Measurements from ENCODE around the gene ZC3H7A.

The ZC3H7A gene

DNA sequence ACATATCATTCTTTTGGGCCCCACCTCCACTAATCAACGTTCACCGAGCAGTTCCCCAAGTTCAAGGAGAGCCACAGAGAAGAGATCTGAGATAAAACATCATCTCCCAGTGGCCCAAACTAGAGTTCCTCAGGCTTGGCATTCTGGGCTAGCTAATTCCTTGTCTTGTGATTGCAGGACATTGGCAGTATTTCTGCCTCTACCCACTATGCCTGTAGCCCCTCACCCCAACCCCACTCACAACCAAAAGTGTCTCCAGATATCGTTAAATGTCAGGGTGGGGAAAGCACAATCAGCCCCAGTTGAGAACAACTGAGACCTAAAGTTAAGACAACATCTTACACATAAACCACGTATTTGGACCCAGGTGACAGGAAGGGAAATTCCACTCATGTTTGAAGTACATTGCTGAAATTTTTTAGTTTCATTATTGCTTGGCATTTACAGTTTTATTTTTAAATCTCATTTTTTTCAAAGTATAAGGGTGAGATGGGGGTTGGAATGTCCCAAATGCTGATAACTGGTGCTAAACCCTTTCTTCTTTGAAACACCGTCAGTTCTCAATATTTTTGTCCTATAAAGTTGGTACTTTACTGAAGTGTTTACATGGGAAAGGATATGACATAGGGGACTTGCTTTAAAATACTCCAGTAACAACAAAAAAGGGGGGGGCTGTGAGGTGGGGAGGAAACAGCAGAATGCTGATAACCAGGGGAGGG is 13.6 kb downstream of the ZC3H7A start:
- TF ChIP-seq, protein P1, sequence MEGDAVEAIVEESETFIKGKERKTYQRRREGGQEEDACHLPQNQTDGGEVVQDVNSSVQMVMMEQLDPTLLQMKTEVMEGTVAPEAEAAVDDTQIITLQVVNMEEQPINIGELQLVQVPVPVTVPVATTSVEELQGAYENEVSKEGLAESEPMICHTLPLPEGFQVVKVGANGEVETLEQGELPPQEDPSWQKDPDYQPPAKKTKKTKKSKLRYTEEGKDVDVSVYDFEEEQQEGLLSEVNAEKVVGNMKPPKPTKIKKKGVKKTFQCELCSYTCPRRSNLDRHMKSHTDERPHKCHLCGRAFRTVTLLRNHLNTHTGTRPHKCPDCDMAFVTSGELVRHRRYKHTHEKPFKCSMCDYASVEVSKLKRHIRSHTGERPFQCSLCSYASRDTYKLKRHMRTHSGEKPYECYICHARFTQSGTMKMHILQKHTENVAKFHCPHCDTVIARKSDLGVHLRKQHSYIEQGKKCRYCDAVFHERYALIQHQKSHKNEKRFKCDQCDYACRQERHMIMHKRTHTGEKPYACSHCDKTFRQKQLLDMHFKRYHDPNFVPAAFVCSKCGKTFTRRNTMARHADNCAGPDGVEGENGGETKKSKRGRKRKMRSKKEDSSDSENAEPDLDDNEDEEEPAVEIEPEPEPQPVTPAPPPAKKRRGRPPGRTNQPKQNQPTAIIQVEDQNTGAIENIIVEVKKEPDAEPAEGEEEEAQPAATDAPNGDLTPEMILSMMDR (IDR thresholded peaks at IDR 0.05), result no peak
- no peak for TF ChIP-seq ZFX (IDR thresholded peaks at IDR 0.05; ENCODE audit: borderline replicate concordance)
- peak overlapping the region; percentile 41 for H3K27ac ChIP-seq

DNA sequence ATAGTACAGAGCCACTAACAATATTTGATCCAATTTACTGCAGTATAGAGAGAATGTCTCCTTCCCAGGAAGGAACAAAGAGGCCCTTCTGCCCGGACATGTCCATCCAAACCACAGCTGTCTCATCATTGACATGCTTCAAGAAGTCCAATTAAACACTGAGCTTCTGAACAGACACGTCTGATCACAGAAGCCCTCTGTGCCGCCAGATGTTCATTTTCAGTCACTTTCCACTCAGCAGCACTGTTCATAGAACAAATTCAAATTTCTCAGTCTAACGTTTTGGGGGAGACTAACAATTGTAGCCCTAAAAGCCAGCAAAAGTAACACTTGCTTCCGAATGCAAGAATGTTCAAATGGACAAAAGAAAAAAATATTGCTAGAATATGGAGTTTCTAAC is 15.3 kb downstream of the ZC3H7A start:
- 0 out of 2 replicates have a peak overlapping the region, but pooled peaks have one; percentile 41 for H3K27ac ChIP-seq
- TF ChIP-seq, protein P1 (IDR thresholded peaks at IDR 0.05), result no peak
- no peak for TF ChIP-seq ZFX (IDR thresholded peaks at IDR 0.05; ENCODE audit: borderline replicate concordance)

DNA sequence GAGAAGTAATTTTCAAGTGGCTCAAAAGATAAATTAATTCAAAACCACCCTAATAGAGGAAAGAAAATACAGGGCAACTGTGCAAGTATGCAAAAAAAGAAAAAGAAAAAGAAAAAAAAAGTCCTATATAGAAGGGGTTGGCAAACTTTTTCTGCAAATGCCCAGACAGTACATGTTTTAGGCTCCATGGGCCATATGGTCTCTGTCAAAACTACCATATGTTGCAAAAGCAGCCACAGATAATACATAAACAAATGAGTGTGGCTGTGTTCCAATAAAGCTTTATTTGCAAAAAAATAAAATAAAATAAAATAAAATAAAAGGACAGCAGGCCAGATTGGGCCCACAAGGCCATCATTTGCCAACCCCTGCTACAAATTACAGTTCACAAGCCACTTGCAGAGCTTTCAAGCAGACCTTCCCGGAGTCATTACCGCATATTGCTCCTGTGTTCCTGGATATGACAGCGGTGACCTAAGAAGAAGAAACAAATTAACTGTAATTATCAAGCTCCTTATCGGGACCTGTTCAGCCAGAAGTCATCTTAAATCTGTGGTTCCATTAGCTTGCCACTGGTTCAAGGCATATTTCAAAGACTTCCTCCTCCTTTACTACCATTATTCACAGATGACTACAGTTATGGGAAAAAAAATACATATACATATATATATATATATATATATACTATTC is 15.9 kb downstream of the ZC3H7A start:
- TF ChIP-seq ZFX (IDR thresholded peaks at IDR 0.05; ENCODE audit: borderline replicate concordance), result no peak
- TF ChIP-seq, protein P1 (IDR thresholded peaks at IDR 0.05), result no peak
- H3K27ac ChIP-seq, result no peak overlapping the region

DNA sequence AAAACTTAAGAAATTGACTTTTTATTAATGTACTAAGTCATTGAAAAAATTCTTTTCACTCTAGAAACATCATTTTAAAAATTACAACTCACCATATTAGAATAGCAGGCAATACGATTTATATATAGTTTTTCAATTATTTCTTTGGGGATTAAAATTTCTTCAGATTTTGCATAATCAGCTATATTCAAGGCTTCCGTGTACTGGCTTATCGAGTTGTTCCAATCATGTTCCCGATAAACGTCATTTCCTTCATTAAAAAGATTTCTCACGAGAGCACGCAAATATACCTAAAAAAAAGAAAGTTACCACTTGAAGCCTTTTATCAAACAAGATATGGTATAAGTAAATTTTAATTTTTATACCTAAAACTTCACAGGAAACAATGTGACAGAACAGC is 18.0 kb downstream of the ZC3H7A start:
- H3K27ac ChIP-seq, result no peak overlapping the region
- no peak for TF ChIP-seq ZFX (IDR thresholded peaks at IDR 0.05; ENCODE audit: borderline replicate concordance)
- TF ChIP-seq, protein P1 (IDR thresholded peaks at IDR 0.05), result no peak

DNA sequence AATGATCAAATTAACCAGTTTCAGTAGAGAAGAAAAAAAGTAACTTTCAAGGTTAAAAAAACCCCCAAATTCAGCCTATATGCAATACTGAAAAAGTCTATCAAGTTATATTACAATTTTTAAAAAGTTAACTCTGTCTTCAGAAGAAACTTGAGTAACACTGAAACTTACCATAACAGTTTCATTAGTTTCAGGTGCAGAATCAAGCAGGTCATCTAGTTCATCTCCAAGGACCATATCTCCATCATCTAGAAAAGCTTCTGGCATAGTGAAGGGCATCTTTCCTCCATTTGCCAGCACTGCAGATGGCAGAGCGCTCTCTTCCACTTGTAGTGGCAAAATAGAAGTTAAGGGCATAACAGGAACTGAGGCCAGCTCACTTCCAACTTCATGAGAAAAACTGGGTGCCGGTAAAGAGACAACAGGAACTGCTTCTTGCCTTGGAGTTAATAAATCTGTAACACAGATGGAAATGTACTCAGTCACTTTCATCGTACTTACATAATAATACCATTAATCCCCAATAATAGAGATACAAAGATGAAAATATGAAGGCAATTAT is 22.9 kb downstream of the ZC3H7A start:
- TF ChIP-seq ZFX (IDR thresholded peaks at IDR 0.05; ENCODE audit: borderline replicate concordance), result no peak
- TF ChIP-seq, protein P1 (IDR thresholded peaks at IDR 0.05), result no peak
- no peak overlapping the region for H3K27ac ChIP-seq

DNA sequence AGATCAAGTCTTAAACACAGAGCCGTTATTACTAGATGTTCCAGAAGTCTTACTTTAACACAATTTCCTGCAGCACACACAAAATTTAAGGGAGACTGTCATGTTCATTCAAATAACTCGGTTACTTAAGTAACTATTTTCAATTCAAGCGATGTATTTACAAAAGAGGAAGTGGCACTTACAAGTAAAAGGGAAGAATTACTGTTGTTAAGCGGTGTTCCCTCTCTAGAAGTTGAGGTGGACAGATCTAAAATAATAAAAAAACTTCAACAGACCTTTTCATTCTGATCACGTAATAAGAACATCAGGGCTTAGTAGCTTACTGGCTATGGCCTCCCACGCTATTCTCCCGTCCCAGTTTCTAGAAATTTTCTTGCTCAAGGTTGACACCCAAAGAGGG is 28.2 kb downstream of the ZC3H7A start:
- no peak for TF ChIP-seq ZFX (IDR thresholded peaks at IDR 0.05; ENCODE audit: borderline replicate concordance)
- TF ChIP-seq, protein P1 (IDR thresholded peaks at IDR 0.05), result no peak
- no peak overlapping the region for H3K27ac ChIP-seq

DNA sequence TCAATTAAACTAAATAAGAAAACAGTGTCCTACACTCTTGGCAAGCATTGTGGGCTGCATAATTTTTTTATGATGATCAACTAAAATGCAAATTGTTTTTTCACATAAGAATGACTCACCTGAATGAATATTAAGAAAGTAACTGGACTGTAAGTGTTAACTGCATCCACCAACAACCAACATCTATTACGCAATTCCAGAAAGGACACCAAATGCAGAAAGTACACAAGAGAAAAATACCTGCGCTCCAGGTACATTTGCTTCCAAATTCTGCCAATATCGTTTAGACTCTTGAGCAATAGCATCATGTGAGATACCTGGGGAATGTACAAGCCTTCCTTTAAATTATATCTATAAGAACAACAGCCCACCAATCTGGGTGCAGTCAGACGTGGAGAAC is 34.6 kb downstream of the ZC3H7A start:
- TF ChIP-seq, protein P1 (IDR thresholded peaks at IDR 0.05), result no peak
- no peak for TF ChIP-seq ZFX (IDR thresholded peaks at IDR 0.05; ENCODE audit: borderline replicate concordance)

More for the DNA sequence above, 34.6 kb downstream of the ZC3H7A start:
- no peak overlapping the region for H3K27ac ChIP-seq

Data from 22Rv1 (cell line).